NCI-H774 (cell line): ENCODE measurements around the gene STX3.
"Not testable (repeated sequence)": the region's sequence is repeated elsewhere in the genome, so short reads cannot be mapped to it uniquely, and the experiment has no call there.

ENCODE experiments used
- DNase-seq: peaks from one replicate; lab custom pipeline; 2025; lab: John Stamatoyannopoulos, UW

STX3 gene

DNA sequence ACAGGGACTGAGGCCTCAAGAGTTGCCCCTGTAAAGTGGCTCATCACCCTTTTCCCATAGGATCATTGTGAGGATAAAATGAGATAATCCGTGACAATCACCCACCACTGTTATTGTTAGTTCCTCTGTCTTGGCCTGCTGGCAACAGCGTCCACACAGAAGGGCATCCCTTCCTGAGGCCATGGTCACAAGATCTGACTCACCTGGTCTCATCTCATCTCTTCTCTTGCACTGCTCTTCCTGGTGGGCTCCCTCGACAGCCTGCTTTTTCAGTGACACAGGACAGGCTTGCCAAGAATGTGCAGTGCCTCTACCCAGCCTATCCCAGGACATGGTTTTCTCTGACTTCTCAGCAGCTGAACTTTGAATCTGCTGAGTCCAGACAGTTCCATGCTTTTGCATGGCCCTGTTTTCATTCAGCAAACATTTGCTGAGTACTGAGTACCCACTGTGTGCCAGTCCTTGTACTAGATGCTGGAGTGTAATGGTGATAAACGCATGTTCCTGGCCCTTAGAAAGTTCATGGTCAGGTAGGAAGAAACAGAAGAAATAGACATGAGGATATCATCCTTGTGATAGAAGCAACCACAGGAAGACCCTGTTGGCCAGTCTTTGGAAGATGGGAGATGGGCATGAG lies 3.3 kb downstream of the STX3 start:
- no peak for DNase-seq

DNA sequence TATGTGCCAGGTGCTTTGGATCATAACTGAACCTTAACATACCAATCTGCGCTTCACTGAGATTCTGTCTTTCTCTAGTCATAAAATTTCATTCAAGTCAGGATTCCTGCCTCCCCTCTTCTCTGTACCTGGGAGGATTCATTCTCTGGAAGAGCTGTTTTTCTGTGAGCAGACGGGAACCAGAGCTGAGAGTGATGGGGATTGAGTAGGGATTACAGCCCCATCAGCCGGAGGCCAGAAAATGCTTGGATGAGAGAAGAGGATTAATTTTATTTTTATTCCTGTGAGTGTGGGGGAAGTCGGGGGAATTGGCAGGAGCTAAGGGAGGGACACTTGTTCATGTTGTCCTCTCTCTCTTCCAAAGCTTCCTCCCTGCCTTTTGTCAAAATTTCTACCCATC lies 4.7 kb downstream of the STX3 start:
- DNase-seq: no peak

DNA sequence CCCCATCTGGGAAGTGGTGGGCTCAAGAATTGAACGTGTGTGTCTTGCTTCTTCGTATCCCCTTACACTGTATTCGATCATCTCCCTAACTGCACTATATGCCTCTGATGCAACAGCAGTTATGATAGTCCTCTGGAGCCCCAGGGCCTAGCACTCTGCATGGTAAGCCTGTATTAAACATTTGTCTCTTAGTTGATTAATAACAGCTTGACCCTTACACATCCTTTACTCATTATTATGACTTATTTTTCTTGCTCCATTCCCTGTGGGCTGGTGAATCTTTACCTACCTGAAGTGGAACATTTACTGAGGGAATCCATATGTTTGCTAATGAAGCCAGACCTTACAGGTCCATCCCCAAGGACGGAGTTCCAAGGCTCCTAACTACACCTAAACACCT lies 5.6 kb downstream of the STX3 start:
- DNase-seq: no peak

DNA sequence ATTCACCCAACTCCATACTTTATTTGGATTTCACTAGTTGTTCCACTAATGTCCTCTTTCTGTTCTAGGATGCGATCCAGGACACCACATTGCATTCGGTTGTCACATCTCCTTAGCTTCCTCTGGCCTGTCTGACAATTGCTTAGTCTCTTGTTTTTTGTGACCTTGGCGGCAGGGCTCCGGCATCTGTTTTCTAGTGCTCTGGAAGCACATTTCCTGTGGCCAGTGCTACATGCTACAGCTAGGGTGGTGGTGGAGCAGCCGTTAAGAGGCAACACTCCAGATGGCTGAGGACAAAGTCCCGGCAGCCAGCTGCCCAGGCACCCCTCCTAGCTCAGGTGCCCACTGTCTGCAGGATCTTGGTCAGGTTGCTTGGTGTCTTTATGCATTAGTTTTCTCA lies 6.8 kb downstream of the STX3 start:
- DNase-seq: no peak

DNA sequence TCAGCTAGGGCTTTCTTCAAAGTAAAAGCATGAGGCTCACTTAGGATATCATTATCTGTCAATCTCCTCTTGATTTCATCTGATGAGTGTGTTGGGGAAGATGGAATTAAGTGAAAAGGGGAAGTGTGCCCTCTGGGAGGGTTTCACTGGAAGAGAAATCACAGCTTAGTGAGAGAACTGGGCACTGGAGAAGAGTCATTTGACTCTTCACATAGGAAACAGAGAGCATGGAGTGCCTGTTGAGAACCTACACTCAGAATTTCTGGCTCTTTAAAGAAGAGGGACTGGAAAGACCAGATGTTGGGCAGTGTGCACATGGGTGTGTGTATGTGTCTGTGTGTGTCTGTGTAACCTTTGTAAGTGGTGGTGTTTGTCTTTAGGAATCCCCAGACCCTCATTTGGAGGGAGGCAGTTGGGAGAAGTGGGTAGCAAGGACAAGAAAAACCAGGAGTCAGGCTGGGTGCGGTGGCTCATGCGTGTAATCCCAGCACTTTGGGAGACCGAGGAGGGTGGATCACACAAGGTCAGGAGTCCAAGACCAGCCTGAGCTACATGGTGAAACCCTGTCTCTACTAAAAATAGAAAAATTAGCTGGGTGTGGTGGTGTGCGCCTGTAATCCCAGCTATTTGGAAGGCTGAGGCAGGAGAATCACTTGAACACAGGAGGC lies 10.0 kb downstream of the STX3 start:
- DNase-seq: no peak

DNA sequence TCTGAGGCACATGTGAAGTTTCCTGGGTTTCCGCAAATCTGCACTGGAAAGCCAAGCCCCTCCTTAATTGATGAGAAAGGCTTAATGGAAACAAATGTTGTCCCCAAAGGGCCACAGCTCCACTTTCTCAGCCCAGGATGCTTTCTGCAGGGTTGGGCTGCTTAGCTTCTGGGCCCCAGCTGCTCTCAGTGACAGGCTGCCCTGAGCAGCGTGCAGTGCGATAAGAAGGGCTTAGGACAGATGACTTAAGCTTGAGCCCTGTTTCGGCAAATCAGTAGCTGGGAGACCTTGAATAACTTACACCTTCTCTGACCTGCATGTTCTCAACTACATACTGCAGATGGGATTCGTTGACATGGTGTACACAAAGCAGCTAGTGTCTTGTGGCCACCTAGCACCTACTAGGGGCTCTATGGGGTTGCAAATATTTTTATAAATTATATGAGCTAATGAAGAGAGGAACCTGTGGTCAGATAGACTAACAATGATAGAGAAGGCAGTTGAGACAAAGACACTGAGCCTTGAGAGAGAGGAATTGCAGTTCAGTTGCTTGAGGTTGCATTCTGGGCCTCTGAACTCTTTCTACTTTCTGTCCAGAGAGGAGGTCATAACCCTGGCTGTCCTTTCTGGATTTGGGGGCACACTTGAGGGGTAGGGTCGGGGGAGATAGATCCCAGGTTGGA lies 11.5 kb downstream of the STX3 start:
- DNase-seq: no peak

DNA sequence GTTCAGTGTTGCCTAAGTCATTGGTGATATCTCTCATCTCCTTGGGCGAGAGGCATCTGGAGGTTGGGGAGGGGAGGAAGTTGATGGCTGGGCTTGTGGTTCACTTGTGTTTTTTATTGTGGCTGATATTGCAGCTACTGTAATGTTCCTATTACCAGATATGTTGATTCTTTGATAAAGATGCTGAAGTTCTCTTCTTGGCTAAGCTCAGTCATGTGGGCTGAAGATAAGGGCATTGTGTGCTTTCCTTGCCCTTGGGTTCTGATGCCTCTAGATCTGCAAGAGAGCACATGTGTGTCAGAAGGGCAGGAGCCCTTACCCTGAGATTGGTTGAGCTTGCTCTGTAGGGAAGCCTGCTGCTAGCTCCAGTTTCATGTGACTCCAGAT lies 12.0 kb downstream of the STX3 start:
- DNase-seq: no peak

DNA sequence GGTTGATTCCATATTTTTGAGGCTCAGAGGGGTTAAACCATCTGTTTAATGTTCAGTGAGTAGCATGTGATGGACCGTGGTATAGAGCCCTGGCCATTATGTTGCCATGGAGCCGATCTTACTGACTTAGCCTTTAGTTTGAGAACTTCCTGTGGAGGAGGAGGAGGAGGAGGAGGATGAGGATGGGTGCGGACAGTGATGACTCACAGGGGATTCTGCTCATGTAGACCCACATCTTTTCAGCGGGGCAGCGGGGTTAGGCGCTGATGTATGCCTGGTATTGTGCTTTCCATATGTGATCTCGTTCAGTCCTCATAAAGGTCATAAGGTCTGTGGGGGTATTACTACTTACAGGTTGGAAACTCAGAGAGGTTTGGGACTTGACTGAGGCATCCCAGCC lies 13.9 kb downstream of the STX3 start:
- DNase-seq: no peak

DNA sequence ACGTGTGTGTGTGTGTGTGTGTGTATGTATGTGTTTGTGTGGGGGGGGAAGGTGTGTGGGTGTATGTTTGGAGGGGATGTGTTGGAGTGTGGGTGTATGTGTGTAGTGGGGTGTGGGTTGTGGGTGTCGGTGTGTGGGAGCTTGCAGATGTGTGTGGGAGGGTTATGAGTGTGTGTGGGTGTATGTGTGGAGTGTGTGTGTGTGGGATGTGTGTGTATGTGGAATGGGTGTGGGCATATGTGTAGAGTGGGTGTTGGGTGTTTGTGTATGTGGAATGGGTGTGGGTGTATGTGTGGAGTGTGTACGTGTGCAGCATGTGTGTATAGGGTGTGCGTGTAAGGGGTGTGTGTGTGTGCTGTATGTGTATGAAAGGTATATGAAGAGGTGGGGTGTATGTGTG lies 14.7 kb downstream of the STX3 start:
- DNase-seq: no peak

DNA sequence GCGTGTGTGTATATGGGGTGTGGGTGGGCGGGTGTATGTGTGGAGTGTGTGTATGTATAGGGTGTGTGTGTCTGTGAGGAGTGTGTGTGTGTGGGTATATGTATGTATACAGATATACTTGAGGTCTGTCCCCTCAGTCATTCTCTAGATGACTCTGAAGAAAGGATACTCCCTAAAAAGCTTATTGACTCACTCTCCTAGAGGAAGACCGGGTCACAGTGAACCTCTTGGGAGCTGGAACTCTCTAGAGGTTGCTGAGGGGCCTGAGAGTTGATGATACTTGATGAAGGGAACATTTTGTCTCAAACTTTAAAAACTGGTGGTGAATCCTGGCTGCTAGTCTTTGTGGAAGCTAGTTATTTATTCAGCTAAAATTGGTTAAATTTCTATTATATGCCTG lies 15.1 kb downstream of the STX3 start:
- no peak for DNase-seq

DNA sequence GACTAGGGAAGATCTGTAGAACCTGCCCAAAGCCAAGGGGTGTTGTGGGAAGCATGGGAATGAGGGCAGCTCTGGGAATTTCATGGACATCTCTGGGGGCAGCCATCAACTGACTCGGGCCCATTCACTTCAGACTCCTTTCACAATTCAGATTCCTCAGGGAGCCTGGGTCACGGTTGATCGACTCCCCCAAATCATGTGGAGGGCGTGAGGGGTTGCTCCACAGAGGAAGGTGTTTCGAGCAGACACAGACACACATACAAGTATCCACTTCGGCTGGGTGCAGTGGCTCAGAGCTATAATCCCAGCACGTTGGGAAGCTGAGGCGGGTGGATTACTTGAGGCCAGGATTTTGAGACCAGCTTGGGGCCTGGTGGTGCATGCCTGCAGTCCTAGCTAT lies 15.7 kb downstream of the STX3 start:
- no peak for DNase-seq

DNA sequence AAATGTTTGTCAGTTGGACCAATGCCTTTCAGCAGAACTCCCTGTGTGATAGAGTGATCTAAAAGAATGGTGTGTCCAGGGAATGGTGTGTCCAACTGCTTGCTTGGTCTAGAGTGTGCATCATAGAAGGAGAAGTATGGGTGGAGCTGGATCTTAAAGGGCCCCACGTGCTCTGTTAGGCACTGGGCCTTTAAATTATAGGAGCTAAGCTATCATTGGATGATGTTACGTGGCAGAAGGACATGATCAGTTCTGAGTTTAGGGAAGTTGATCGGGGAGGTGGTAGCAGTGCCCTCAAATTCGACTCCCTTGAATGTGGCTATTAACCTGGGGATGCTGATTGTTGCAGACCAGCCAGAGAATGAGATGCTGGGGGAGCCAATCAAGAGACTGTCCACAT lies 16.4 kb downstream of the STX3 start:
- DNase-seq: no peak

DNA sequence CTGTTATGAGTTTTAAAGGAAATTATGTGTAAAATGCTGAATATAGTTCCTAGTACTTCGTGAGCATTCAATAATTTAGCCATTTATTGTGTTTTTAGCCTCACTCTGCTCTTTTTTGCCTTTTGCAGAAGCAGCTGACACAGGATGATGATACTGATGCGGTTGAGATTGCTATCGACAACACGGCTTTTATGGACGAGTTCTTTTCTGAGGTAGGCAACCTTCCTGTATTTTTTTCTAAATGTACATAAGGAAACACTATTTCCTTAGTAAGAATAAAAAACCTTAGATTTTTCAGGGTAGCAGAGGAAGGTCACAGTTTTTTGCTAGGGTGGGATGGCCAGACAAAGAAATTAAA lies 17.9 kb downstream of the STX3 start:
- DNase-seq: no peak

DNA sequence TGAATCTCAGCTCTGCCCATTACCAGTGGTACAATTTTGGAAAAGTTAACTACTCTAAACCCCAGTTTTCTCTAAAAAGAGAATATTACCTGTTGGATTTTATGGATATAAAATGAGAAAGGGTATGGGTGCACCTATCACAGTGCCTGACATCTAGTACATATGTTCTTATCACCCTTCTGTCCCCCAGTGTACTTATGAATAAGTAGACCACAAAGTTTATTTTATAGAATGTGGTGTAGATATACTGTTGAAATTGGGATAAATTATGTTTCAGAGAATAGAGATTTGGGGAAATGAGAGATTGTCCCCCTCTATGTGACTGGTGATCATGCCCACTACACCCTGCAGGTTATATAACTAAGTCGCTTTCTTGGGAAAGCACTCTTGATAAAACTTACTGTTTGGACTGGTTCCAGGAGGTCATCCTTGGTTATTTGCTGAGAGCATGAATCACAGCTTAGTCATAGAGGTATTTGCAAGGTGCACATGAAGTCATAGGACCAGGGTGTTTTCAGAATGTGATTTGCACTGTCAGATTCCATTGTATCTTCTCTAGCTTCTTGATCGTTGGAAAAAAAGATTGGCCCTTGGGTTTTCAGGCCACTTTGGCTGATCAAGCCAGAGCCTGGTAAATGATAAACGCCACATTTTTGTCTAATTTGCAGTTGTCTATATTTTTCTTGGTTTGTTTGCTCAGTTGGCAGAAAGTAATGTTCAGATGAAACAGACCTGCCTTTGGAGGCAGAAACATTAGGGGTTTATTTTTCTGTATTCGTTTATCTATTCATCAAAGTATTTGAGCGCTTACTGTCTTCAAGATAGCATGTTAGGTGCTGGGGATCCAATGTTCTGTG lies 21.3 kb downstream of the STX3 start:
- DNase-seq: no peak

DNA sequence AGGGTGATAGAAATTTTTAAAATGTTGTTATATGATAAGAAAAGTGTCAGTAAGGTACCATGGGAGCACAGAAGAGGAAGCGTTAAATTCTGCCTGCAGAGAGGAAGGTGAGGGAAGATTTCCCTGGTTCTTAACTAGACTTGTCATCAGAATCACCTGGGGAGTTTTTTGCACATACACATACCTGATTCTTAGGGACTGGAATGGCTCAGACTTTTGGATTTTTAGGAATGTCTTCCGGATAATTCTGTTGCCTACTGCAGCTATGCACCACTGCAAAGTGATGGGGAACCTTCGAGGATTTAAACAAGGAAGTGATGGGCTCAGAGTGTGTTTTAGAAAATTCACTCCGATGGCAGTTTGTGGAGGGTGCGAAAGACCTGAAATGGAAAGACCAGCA lies 21.9 kb downstream of the STX3 start:
- DNase-seq: no peak

DNA sequence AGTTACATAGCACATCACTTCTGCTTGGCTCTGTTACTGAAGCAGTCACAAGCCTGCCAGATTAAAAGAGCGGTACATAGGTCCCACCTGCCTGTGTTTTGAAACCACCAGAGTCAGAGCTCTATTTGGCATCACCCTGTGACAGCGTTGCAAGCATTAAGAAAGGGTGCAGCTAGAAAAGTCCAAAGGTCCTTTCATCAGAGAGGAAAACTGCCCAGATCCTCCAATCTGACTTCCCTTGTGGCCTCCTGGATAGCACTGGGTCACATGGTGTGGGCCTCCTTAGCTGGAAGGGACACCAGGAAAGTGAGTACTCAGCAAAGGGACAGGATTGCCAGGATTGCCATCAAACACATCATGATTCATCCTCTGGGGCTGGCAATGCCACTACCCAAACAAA lies 22.9 kb downstream of the STX3 start:
- no peak for DNase-seq

DNA sequence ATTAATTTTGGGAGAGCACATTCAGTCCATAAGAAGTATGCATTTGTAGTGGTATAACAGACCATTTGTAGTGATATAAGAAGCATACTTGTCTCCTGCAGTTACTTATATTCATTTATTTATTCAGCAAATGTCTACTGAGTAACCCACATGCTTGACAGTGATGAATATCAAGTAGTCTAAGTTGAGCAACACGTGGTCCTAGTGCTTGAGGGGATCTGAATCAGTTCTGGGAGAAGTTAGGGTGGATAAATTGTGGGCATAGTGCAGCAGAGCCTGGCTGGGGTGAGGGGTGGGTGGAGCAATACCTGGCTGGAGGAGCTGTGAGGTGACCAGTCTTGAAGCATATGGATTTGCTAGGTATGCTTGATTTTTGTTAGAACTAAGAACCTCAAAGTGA lies 24.3 kb downstream of the STX3 start:
- no peak for DNase-seq

DNA sequence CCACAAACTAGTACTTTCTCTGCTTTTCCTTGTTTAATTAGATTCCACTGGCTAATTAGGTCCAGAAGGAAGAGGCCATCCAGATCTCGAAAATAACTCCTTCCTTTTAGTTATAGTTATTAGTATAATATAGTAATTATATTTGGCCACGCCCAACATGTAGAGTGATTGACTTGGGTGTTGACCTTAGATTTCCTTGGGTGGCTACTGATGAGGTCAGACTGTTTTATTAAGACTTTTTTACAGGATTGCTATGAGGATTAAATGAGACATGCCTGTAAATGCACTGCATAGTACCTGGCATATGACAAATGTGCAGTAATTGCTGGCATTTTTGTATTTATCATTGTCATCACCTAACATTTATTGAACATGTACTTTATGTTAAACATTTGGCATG lies 26.9 kb downstream of the STX3 start:
- DNase-seq: no peak

DNA sequence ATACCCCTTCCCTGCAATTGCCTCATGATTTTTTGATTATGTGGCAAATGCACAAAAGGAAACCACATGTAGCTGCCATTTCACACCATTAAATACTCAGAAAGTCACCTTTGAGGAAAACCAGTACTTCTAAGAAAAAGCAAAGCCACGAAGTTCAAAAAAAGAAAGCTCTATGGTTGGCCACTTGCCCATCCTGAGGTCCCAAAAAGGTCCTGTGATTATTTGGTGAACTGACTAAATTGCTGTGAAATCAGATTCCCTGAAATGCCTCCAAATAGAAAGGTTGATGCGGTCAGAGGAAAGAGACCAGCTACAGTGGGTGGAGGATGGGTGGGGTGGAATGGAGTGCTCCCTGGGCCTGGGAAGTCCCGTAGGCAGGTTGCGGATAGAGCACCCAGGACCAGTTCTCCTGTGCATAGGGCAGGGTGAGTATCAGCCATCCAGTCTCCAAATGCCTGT lies 28.5 kb downstream of the STX3 start:
- DNase-seq: no peak

DNA sequence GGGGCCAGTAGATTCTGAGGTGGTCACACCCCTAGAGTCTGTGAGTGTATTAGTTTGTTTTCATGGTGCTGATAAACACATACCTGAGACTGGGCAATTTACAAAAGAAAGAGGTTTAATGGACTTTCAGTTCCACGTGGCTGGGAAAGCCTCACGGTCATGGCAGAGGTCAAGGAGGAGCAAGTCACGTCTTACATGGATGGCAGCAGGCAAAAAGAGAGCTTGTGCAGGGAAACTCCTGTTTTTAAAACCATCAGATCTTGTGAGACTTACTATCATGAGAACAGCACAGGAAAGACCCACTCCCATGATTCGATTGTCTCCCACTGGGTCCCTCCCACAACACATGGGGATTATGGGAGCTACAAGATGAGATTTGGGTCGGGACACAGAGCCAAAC lies 29.3 kb downstream of the STX3 start:
- not testable (repeated sequence) for DNase-seq

DNA sequence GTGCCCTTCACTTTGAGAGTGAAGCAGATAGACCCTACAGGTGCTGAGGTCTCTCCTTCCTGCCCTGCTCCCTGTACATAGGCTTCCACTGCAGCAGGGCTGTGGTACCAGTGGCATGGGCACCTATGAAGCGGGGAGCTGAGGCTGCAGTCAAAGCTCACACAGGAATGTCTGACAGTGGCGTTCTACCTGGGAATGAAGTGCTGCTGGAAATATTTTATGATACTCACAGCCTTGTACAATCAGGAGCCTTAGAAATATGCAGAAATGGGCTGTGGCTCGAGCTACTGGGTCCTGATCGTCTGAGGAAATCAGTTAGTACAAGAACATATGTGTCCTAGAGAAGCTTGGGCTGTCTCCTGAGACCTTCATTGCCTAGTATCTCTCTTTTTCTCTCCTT lies 30.6 kb downstream of the STX3 start:
- DNase-seq: no peak

DNA sequence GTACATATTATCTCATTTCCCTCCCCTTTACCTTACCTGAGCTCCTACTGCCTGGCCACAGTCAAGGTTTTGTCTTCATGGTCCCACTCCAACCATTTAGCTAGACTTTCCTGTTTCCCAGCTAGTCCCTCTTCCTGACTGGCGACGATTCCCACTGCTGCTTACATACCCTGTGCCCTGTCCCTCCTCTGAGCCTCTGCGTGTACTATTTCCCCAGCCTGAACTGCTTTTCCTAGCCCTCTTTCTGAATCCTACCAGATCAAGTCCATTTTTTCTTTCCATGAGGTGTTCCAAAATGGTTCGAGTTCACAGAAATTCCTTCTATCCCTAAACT lies 32.0 kb downstream of the STX3 start:
- DNase-seq: no peak

DNA sequence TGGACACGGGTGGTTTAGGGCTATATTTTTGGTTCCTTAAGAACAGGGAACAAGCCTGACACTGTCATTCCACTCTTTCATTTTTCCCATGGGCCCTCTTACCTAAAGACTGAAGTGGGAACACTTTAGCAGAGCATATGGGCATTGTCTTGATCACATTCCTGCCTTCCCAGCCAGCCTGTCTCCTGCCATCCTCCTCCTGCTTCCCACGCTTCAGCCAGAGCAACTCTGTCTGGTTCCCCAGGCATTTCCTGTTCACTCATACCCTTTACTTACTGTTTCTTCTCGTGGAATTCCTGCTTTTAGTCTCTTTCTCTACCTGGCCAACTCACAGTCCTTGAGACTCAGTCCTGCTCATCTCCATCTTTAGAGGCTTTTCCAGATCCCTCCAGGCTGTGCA lies 32.6 kb downstream of the STX3 start:
- DNase-seq: no peak
